BE2C (cell line): ENCODE results near the gene EXOC3.
A peak's percentile ranks its signal among the peaks of the same experiment; 100 is the strongest.
"Not testable (repeated sequence)": the region's sequence is repeated elsewhere in the genome, so short reads cannot be mapped to it uniquely, and the experiment has no call there.

Experiments used
- DNase-seq: peaks from one replicate; pipeline ENCODE4 v3.0.0-alpha.2; 2020
- H3K27me3 ChIP-seq: fragments of 250-450 bp; sonication (Bioruptor Pico); 2 replicates; pipeline ENCODE4 v1.5.1; 2020; ENCODE audit warnings: mild to moderate bottlenecking
- H3K36me3 ChIP-seq: fragments of 250-450 bp; sonication (Bioruptor Pico); 2 replicates; pipeline ENCODE4 v1.5.1; 2020; ENCODE audit warnings: mild to moderate bottlenecking
- H3K4me1 ChIP-seq: fragments of 250-450 bp; sonication (Bioruptor Pico); 2 replicates; pipeline ENCODE4 v1.5.1; 2020
- H3K4me3 ChIP-seq: 2 replicates; pipeline ENCODE4 v1.5.1; 2011; ENCODE audit warnings: low read depth, low read length
- H3K9me3 ChIP-seq: fragments of 250-450 bp; sonication (Bioruptor Pico); 2 replicates; pipeline ENCODE4 v1.5.1; 2020
- CTCF ChIP-seq: IDR thresholded peaks from 2 replicates; pipeline ENCODE4 v1.5.1; 2012; ENCODE audit warnings: mild to moderate bottlenecking, low read depth, low read length

Gene EXOC3

GRCh38 chr5:406041-406440 lies 36.9 kb upstream of the EXOC3 start:
- H3K4me1 ChIP-seq: no peaks in the 10 kb centered on the region
- H3K4me3 ChIP-seq: no peak overlapping the region
- no peaks in the 10 kb centered on the region for H3K27me3 ChIP-seq
- H3K9me3 ChIP-seq: no peaks in the 10 kb centered on the region
- H3K36me3 ChIP-seq: no peaks in the 10 kb centered on the region
- no peak for DNase-seq
- TF ChIP-seq CTCF: no peak

GRCh38 chr5:407051-407450 lies 35.9 kb upstream of the EXOC3 start:
- Histone ChIP-seq H3K4me1 (no peaks in the 10 kb centered on the region), H3K27me3 (no peaks in the 10 kb centered on the region), H3K36me3 (no peaks in the 10 kb centered on the region), H3K4me3 (no peak overlapping the region), H3K9me3 (no peaks in the 10 kb centered on the region)
- no peak for TF ChIP-seq CTCF
- DNase-seq: no peak

- no peak for TF ChIP-seq CTCF
- no peaks in the 10 kb centered on the region for H3K4me1 ChIP-seq
- no peaks in the 10 kb centered on the region for H3K27me3 ChIP-seq
- DNase-seq: no peak
- no peak overlapping the region for H3K4me3 ChIP-seq
- H3K36me3 ChIP-seq: no peaks in the 10 kb centered on the region
- H3K9me3 ChIP-seq: no peaks in the 10 kb centered on the region
Measured at GRCh38 chr5:407801-408268, 35.1 kb upstream of the EXOC3 start.

- DNase-seq: no peak
- no peak for TF ChIP-seq CTCF
- H3K4me1 ChIP-seq: peaks cover 10% of the 10 kb centered on the region
- no peaks in the 10 kb centered on the region for H3K36me3 ChIP-seq
- no peaks in the 10 kb centered on the region for H3K27me3 ChIP-seq
- no peak overlapping the region for H3K4me3 ChIP-seq
- no peaks in the 10 kb centered on the region for H3K9me3 ChIP-seq
Measured at GRCh38 chr5:410911-411517, 32.0 kb upstream of the EXOC3 start.

- DNase-seq: no peak
- H3K4me1 ChIP-seq: peaks cover 12% of the 10 kb centered on the region
Measured at GRCh38 chr5:411728-412127, 31.2 kb upstream of the EXOC3 start.

GRCh38 chr5:414991-415927 lies 27.7 kb upstream of the EXOC3 start:
- DNase-seq: peak; percentile 90
- peaks cover 12% of the 10 kb centered on the region for H3K4me1 ChIP-seq
- not testable (repeated sequence) for H3K9me3 ChIP-seq, H3K36me3 ChIP-seq, H3K4me3 ChIP-seq, H3K27me3 ChIP-seq

More at GRCh38 chr5:411728-412127, 31.2 kb upstream of the EXOC3 start:
- no peaks in the 10 kb centered on the region for H3K9me3 ChIP-seq
- H3K4me3 ChIP-seq: no peak overlapping the region
- no peak for TF ChIP-seq CTCF
- no peaks in the 10 kb centered on the region for H3K36me3 ChIP-seq
- H3K27me3 ChIP-seq: no peaks in the 10 kb centered on the region
